Gastroesophageal sphincter (tissue), 4 donors: ENCODE results near the gene FCER2. TPM values are rescaled to one million over a fixed set of nuclear protein-coding genes. Genes with fewer than 3 reads are reported as not detected.

Experiments
- ATAC-seq: fragments of 150-250 bp; one replicate; pipeline ENCODE4 v1.9.1; 2016; ENCODE audit warnings: mild to moderate bottlenecking, moderate library complexity
- H3K27ac ChIP-seq, 4 donors: fragments of 200-600 bp; sonication (generic) in 3 of 4; 1 replicate in 3 of 4; 2 replicates in 1 of 4; pipeline ENCODE4 v1.5.1; 2016 to 2019
- H3K27me3 ChIP-seq: fragments of 200-600 bp; sonication (generic); one replicate; pipeline ENCODE4 v1.5.1; 2019
- H3K36me3 ChIP-seq, 2 donors: fragments of 200-600 bp; sonication (generic); one replicate each; pipeline ENCODE4 v1.5.1; 2019; ENCODE audit warnings: control low read depth in 1 of 2
- H3K4me1 ChIP-seq, 3 donors: fragments of 200-600 bp; sonication (generic); 1 replicate in 2 of 3; 2 replicates in 1 of 3; pipeline ENCODE4 v1.5.1; 2016 to 2019; ENCODE audit warnings: control low read depth in 2 of 3
- H3K4me3 ChIP-seq, 2 donors: fragments of 200-600 bp; sonication (generic); one replicate each; pipeline ENCODE4 v1.5.1; 2019; ENCODE audit warnings: mild to moderate bottlenecking in 1 of 2, moderate library complexity in 1 of 2
- H3K9me3 ChIP-seq, 3 donors: fragments of 200-600 bp; sonication (generic); one replicate each; pipeline ENCODE4 v1.5.1; 2017 to 2019; ENCODE audit warnings: control low read depth in 2 of 3
- CTCF ChIP-seq, 4 experiments: fragments of 200-600 bp in 2 of 4; fragments of 450-650 bp in 2 of 4; sonication (generic) in 1 of 4; IDR thresholded peaks; one replicate each; pipeline ENCODE4 v1.5.1; 2017 to 2019; ENCODE audit warnings: antibody characterized with exemption in 4 of 4, mild to moderate bottlenecking in 2 of 4, moderate library complexity in 2 of 4
- EP300 ChIP-seq: sonication (generic); formaldehyde crosslinking; IDR thresholded peaks from one replicate; pipeline ENCODE4 v1.6.1; 2017; ENCODE audit warnings: antibody characterized with exemption, mild to moderate bottlenecking
- POLR2A ChIP-seq, 2 donors: fragments of 450-650 bp; IDR thresholded peaks; one replicate each; pipeline ENCODE4 v1.6.1; 2017; ENCODE audit warnings: antibody characterized with exemption in 2 of 2, mild to moderate bottlenecking in 2 of 2, moderate library complexity in 1 of 2
- POLR2AphosphoS5 ChIP-seq: sonication (generic); formaldehyde crosslinking; IDR thresholded peaks from one replicate; pipeline ENCODE4 v1.6.1; 2017; ENCODE audit warnings: antibody characterized with exemption
- WGBS, 2 donors: methylation state at CpG; one replicate each; pipeline ENCODE4 v1.1.5; 2018; ENCODE audit warnings: low coverage in 1 of 2; 5-methylcytosine and 5-hydroxymethylcytosine counted together
- total RNA-seq, 4 donors: library from RNA; depleted of rRNA; stranded (reverse); fragments of >200 nt; gene quantifications; one replicate each; pipeline ENCODE4 v1.1.0, GENCODE V29; 2016

Gene FCER2
- total RNA-seq, 4 donors from 2014 or later, result 1.2 TPM; not detected in 3

DNA sequence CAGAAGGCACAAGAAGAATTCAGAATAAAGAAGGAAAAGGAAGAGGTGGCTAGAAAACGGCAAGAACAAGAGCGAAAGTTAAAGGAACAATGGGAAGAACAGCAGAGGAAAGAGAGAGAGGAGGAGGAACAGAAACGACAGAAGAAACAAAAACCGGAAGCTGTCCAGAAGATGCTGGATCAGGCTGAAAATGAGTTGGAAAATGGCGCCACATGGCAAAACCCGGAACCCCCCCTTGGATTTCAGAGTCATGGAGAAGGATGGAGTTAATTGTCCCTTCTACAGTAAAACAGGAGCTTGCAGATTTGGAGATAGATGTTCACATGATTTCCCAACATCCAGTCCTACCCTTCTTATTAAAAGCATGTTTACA is 38.7 kb upstream of the FCER2 start:
- Histone ChIP-seq H3K27ac (no peak overlapping the region), H3K36me3 (no peaks in the 10 kb centered on the region), H3K4me1 (no peaks in the 10 kb centered on the region), H3K27me3 (peaks cover 44% of the 10 kb centered on the region), H3K9me3 (no peaks in the 10 kb centered on the region), H3K4me3 (no peak overlapping the region)
- 81 to 93% methylated on average over 4 to 6 of the region's 6 CpGs for WGBS, 2 donors
- TF ChIP-seq POLR2A (IDR thresholded peaks at IDR 0.05), result no peak
- TF ChIP-seq CTCF (IDR thresholded peaks at IDR 0.05), result no peak
- no peak for TF ChIP-seq POLR2AphosphoS5
- no peak for TF ChIP-seq EP300
- ATAC-seq, result no peak

- Histone ChIP-seq H3K27me3 (peaks cover 45% of the 10 kb centered on the region), H3K27ac (no peak overlapping the region), H3K4me1 (no peaks in the 10 kb centered on the region), H3K4me3 (no peak overlapping the region), H3K36me3 (no peaks in the 10 kb centered on the region), H3K9me3 (no peaks in the 10 kb centered on the region)
- no peak for ATAC-seq
- WGBS, 2 donors, result 37 to 43% methylated on average over 3 to 5 of the region's 19 CpGs
- TF ChIP-seq CTCF (IDR thresholded peaks at IDR 0.05) (no peak), EP300 (no peak), POLR2A (IDR thresholded peaks at IDR 0.05) (no peak), POLR2AphosphoS5 (no peak)
Observed at GRCh38 chr19:7739801-7740681, 38.1 kb upstream of the FCER2 start.

DNA sequence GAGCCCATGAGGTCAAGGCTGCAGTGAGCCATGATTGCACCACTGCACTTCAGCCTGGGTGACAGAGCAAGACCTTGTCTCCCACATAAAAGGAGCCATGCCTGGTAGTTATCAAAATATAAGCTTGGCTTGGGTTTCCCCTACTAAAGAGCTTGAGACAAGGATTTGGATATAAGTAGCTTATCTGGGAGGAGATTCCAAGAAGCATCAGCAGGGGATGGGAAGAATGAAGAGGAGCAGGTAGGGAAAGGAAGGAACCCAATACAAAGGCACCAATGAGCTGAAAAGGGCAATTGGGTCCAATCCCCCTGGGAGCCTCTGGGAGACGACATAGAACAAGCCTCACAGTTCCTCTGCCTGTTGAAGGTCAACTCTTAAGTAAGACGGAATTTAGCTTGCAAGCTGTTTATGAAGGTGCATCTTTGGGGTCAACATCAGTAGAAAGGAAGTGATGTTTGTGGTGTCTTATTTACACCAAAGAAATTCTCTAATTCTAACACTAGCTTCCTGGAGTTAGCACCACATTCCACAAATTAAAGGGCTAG is 37.4 kb upstream of the FCER2 start:
- no peak overlapping the region for H3K4me3 ChIP-seq
- WGBS, 2 donors, result 33 to 57% methylated on average over 1 to 2 of the region's 2 CpGs
- no peak overlapping the region for H3K27ac ChIP-seq
- no peak for TF ChIP-seq CTCF (IDR thresholded peaks at IDR 0.05)
- TF ChIP-seq POLR2AphosphoS5, result no peak
- no peak for TF ChIP-seq EP300
- TF ChIP-seq POLR2A (IDR thresholded peaks at IDR 0.05), result no peak
- no peaks in the 10 kb centered on the region for H3K4me1 ChIP-seq
- H3K27me3 ChIP-seq, result peaks cover 52% of the 10 kb centered on the region
- no peaks in the 10 kb centered on the region for H3K36me3 ChIP-seq
- ATAC-seq, result no peak
- H3K9me3 ChIP-seq, result no peaks in the 10 kb centered on the region

- TF ChIP-seq EP300, result no peak
- ATAC-seq, result no peak
- Histone ChIP-seq H3K27ac (no peak overlapping the region), H3K4me1 (no peaks in the 10 kb centered on the region), H3K36me3 (no peaks in the 10 kb centered on the region), H3K4me3 (no peak overlapping the region), H3K27me3 (peaks cover 57% of the 10 kb centered on the region), H3K9me3 (no peaks in the 10 kb centered on the region)
- WGBS, 2 donors, result 71 to 100% methylated on average over 3 to 7 of the region's 7 CpGs
Observed at GRCh38 chr19:7738023-7738422, 36.1 kb upstream of the FCER2 start.

GRCh38 chr19:7737215-7737614 is 35.3 kb upstream of the FCER2 start:
- WGBS, 2 donors, result 65 to 82% methylated on average over 6 to 11 of the region's 11 CpGs
- no peak for ATAC-seq
- H3K36me3 ChIP-seq, result no peaks in the 10 kb centered on the region
- H3K27ac ChIP-seq, result no peak overlapping the region
- H3K9me3 ChIP-seq, result no peaks in the 10 kb centered on the region
- H3K4me3 ChIP-seq, result no peak overlapping the region
- H3K4me1 ChIP-seq, result no peaks in the 10 kb centered on the region
- TF ChIP-seq EP300, result no peak
- peaks cover 59% of the 10 kb centered on the region for H3K27me3 ChIP-seq

DNA sequence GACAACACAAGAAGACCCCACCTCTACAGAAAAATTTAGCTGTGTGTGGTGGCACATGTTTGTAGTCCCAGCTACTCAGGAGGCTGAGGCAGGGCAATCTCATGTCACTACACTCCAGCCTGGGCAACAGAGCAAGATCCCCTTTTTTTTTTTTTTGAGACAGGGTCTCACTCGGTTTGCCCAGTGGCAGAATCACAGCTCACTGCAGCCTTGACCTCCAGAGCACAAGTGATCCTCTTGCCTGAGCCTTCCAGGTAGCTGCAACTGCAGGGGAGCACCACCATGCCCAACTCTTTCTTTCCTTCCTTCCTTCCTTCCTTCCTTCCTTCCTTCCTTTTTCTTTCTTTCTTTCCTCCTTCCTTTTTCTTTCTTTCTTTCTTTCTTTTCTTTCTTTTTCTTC is 34.2 kb upstream of the FCER2 start:
- ATAC-seq, result no peak
- Histone ChIP-seq H3K27me3 (peaks cover 69% of the 10 kb centered on the region), H3K36me3 (no peaks in the 10 kb centered on the region), H3K4me3 (no peak overlapping the region), H3K4me1 (no peaks in the 10 kb centered on the region), H3K9me3 (no peaks in the 10 kb centered on the region), H3K27ac (no peak overlapping the region)
- WGBS, 2 donors, result 36 to 78% methylated on average over 1 of the region's 1 CpG
- TF ChIP-seq CTCF (IDR thresholded peaks at IDR 0.05) (no peak), POLR2A (IDR thresholded peaks at IDR 0.05) (no peak), EP300 (no peak), POLR2AphosphoS5 (no peak)
